BLaER1 (cell line): ENCODE measurements around the gene ADGRD1.
"Not testable (repeated sequence)": the region's sequence is repeated elsewhere in the genome, so short reads cannot be mapped to it uniquely, and the experiment has no call there.

Experiments used
- H3K27ac ChIP-seq: shearing (Covaris generic); formaldehyde crosslinking; 2 replicates; pipeline ENCODE4 v1.8.1; 2022
- H3K27me3 ChIP-seq: shearing (Covaris generic); formaldehyde crosslinking; 2 replicates; pipeline ENCODE4 v1.8.1; 2022
- H3K36me3 ChIP-seq: shearing (Covaris generic); formaldehyde crosslinking; 2 replicates; pipeline ENCODE4 v1.8.1; 2022
- H3K4me1 ChIP-seq: shearing (Covaris generic); formaldehyde crosslinking; 2 replicates; pipeline ENCODE4 v1.8.1; 2022
- H3K4me2 ChIP-seq: shearing (Covaris generic); formaldehyde crosslinking; 2 replicates; pipeline ENCODE4 v1.8.1; 2022
- H3K4me3 ChIP-seq: shearing (Covaris generic); formaldehyde crosslinking; 2 replicates; pipeline ENCODE4 v1.8.1; 2022
- H3K9ac ChIP-seq: shearing (Covaris generic); formaldehyde crosslinking; 2 replicates; pipeline ENCODE4 v1.8.1; 2022
- H3K9me3 ChIP-seq: shearing (Covaris generic); formaldehyde crosslinking; 2 replicates; pipeline ENCODE4 v1.8.1; 2022
- H4K20me1 ChIP-seq: shearing (Covaris generic); formaldehyde crosslinking; 2 replicates; pipeline ENCODE4 v1.8.1; 2022
- Cebpa-rat ChIP-seq: shearing (Covaris generic); IDR thresholded peaks from 2 replicates; pipeline ENCODE4 v1.8.1; 2022

The ADGRD1 gene

DNA sequence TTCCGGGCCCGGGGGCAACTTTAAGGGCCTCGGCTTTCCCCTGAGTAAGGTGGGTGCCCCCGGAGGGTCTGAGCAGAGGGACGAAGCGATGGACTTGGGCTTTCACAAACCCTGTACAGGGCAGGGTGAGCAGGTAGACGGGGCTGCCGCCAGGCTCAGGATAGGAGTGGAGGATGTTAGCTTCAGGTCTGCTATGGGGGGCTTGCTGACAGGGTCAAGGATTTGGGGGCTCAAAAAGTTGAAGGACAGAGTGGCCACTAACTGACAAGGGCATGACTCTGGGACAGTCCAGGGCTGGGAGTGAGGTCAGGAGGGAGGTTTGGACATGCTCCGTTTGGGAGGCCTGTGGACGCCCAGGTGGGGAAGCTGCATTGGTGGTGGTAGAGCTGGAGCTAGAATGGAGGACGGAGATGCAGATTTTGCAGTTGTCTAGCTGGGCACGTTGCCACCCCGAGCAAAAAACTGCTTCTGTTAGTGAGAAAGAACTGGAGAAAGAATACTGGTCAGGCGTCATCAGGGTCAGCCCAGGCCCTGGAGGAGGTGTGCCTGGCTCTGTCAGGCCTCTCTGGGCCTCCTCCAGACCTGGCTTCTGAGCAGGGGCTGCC is 113.3 kb downstream of the ADGRD1 start:
- Histone ChIP-seq H3K9ac (peak overlapping the region; percentile 74), H3K27ac (peak overlapping the region; percentile 81), H3K9me3 (peaks cover 9% of the 10 kb centered on the region), H3K4me1 (peaks cover 78% of the 10 kb centered on the region), H4K20me1 (no peaks in the 10 kb centered on the region), H3K4me3 (no peak overlapping the region; the same call in 1 of the 2 replicates), H3K27me3 (no peaks in the 10 kb centered on the region), H3K4me2 (peak overlapping the region; percentile 88), H3K36me3 (no peaks in the 10 kb centered on the region)
- TF ChIP-seq Cebpa-rat: no peak

DNA sequence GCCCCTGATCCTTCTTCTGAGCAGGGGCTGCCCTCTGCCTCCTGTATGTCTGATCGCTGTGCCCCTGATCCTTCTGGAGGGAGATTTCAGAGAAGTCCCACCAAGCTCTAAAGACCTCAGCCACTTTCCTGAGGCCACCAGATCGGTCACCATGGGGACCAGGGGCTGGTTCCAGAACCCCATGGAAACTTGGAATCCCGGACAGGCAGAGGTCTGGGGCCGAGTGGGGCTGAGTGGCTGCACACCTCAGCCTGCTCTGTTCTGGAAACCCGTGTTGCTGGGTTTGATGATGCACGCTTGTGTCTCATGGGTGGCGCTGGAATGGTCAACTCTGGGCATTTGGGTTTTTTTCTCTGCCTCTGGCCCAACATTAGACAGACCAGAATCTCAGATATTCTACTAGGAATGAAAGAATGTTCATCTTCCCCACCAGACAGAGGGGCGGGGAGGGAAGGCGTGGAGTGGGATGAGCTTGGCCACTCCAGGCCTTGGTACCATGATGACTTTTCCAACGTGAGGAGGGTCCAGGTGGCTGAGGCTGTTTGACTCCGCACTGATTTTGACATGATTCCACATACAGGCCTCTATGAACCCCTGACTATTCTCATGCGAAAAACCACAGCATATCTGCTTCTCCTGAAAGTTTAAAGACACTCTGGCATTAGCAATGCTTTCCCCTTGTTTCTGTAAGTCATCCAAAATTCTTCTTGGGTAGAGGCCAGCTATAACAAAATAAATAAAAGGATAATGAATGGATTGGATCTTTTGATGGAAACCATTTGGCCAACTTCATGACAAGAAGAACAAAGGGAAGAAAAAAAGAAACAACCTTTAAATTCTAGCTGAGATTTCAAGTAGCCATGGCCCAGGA is 114.5 kb downstream of the ADGRD1 start:
- Histone ChIP-seq H3K27me3 (no peaks in the 10 kb centered on the region), H3K4me1 (peaks cover 78% of the 10 kb centered on the region), H3K9ac (no peak overlapping the region), H3K9me3 (peaks cover 7% of the 10 kb centered on the region), H4K20me1 (no peaks in the 10 kb centered on the region), H3K27ac (no peak overlapping the region), H3K36me3 (peaks cover under 1% of the 10 kb centered on the region; the same call in 1 of the 2 replicates), H3K4me3 (no peak overlapping the region), H3K4me2 (peak overlapping the region; percentile 21; the same call in 1 of the 2 replicates)
- TF ChIP-seq Cebpa-rat: no peak

DNA sequence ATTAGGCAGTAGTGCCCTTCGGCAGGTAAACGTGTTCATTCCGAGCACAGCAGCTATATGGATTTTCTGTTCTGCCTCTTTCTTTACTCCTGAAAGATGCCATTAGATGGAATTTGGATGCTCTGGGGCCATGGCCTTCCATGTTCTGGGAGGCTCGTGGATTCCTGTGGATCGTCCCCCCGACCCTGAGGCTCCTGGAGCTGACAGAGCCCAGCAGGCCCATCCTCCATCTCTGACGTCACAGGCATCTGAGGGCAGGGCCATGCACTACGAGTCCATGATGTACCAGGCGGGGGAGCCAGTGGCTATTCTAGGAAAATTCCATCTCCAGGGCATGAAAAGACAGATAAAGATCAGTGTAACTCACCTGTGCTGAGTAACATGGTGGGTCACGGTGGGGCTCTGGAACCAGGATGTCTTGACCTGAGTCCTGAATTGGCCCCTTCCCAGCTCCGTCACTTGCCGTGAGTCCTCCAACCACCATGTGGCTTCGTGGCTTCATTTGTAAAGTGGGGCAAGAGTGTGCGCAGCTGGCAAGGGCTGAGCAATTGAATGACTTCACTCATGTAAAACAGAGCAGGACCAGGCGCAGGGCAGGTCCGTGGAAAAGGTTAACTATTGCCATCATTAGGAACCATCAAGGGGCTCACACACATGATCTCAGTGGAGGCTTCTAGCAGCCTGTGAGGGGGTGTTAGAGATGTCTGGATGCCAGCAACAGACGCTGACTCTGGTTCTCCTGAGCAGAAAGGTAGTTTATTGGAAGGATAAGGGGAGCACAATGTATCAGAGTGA is 115.4 kb downstream of the ADGRD1 start:
- H3K27ac ChIP-seq, H3K9ac ChIP-seq, H4K20me1 ChIP-seq, H3K27me3 ChIP-seq, H3K4me3 ChIP-seq, H3K36me3 ChIP-seq: not testable (repeated sequence)
- peaks cover 13% of the 10 kb centered on the region for H3K9me3 ChIP-seq
- peak overlapping the region; percentile 21 for H3K4me2 ChIP-seq
- peaks cover 78% of the 10 kb centered on the region for H3K4me1 ChIP-seq

DNA sequence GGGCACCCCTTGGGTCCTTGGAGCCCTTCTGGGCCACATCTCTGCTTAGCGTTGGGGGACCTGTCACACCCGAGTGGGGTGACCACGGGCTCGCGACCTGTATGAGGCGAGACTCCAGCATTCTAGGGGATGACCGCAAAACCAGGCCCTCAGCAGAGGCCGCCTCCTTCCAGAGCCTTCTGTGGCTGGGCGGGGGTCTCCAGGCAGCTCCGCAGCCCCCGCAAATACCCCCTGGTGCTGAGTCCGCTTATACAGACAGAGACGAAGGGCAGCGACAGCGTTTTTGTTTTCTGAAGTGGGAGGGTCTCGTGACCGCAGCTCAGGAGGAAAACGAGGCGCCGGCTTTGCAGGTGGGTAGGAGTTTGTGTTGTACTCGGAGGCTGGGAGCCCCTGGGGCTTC is 116.4 kb downstream of the ADGRD1 start:
- H3K9ac ChIP-seq, H3K27me3 ChIP-seq, H3K4me3 ChIP-seq, H3K27ac ChIP-seq, H3K4me2 ChIP-seq, H4K20me1 ChIP-seq, H3K36me3 ChIP-seq: not testable (repeated sequence)
- H3K4me1 ChIP-seq: peaks cover 78% of the 10 kb centered on the region
- H3K9me3 ChIP-seq: peaks cover 13% of the 10 kb centered on the region

DNA sequence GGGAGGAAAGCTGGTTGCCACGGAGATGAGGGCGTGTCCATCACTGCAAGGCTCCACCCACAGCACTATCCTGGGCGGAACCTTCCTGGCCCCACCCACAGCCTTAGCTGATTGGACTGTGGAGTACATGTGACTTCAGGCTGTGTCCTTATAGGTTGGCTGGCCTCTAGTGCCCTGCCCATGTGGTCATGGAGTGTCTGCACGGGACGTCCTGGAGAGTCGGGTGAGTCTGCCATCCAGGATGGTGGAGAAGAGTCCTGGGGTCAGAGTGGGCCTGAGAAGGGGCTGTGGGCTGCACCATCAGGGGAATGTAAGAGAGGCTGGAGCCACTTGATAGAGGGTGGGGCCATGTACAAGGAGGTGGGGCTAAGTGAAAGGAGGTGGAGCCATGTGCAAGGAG is 117.0 kb downstream of the ADGRD1 start:
- H4K20me1 ChIP-seq, H3K27ac ChIP-seq, H3K27me3 ChIP-seq, H3K36me3 ChIP-seq, H3K4me3 ChIP-seq, H3K4me2 ChIP-seq, H3K9ac ChIP-seq: not testable (repeated sequence)
- Histone ChIP-seq H3K4me1 (peaks cover 78% of the 10 kb centered on the region), H3K9me3 (peaks cover 13% of the 10 kb centered on the region)

DNA sequence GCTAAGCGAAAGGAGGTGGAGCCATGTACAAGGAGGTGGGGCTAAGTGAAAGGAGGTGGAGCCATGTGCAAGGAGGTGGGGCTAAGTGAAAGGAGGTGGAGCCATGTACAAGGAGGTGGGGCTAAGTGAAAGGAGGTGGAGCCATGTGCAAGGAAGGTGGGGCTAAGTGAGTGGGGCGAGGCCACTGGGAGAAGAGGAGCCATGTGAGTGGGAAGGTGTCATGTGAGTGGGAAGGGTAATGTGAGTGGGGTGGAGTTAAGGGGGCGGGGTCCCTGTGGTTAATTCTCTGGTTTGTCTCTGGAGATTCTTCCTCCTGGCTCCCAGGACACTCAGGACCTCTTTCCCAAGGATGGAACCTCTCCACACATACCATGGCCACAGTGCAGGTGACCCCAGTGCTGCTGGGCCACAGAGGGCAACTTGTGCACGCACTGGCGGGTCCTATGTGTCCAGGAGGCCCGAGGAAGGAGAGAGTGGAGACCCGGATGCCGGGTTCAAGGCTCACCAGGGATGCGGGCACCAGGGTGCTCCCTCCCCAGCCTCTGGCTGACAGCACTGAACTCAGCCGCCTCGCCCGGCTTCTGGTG is 117.6 kb downstream of the ADGRD1 start:
- H3K9ac ChIP-seq, H4K20me1 ChIP-seq, H3K27ac ChIP-seq, H3K4me3 ChIP-seq, H3K27me3 ChIP-seq, H3K36me3 ChIP-seq: not testable (repeated sequence)
- peaks cover 78% of the 10 kb centered on the region for H3K4me1 ChIP-seq
- peaks cover 13% of the 10 kb centered on the region for H3K9me3 ChIP-seq
- peak overlapping the region; percentile 20; the same call in 1 of the 2 replicates for H3K4me2 ChIP-seq

DNA sequence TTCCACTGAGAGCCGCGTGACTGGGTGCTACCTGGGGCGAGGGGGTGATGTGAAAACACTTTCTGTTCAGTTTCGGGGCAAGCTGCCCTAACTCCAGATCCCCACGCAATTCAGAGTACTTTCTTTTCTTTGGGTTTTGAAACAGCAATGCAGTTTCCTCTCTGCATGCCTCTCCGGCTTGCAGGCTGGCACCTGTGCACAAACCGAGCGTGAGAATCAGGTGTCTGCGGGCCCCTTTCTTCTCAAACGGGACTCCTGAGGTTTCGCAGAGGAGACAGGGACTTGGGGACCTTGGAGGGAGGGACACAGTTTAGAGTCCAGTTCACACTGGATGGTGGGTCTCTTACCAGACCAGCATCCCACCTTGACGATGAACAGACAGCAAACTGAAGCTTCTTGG is 118.2 kb downstream of the ADGRD1 start:
- H3K4me1 ChIP-seq: peaks cover 78% of the 10 kb centered on the region
- H3K9ac ChIP-seq: not testable (repeated sequence)

DNA sequence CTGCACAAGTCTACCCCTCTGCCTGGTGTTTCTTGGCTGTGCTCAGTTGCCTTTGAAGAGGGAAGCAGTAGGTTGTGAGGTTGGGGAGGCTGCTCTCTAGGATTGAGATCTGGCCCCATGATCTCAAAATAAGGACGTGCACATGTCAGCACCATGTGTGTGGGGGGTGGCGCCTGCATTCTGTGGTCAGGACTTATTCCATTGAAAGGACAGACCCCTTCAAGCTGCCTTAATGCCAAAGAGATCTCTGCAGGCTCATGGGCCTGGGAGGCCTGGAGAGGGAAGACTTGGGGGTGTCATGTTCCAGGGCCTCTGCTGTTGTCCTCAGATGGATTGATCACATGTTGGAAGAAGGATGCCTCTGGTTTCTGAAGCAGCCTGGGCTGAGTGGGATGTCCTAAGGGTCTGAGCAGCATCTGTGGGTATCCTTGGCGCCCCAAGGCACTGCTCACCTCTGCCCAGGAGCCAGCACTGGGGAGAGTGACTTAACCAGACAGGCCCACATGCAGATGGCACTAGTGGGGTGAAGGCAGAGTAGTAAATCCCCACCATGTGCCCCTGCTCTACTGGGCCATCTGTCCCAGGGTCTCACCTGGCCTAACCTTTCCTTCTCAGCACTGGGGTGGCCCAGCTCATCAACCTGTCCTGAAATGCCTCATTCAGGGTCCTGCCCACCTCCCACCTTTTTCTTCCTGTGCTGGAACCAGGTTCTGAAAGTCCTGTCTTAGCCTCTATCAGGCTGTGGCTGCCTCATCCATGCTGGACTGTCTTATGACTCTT is 118.9 kb downstream of the ADGRD1 start:
- no peak overlapping the region for H3K27ac ChIP-seq
- peaks cover 13% of the 10 kb centered on the region; the same call in 1 of the 2 replicates for H3K36me3 ChIP-seq
- no peak overlapping the region for H3K9ac ChIP-seq
- H3K9me3 ChIP-seq: peaks cover 13% of the 10 kb centered on the region
- peak overlapping the region; percentile 43 for H3K4me2 ChIP-seq
- no peak overlapping the region for H3K4me3 ChIP-seq
- peaks cover 4% of the 10 kb centered on the region; the same call in 1 of the 2 replicates for H4K20me1 ChIP-seq
- peaks cover 77% of the 10 kb centered on the region for H3K4me1 ChIP-seq
- no peak for TF ChIP-seq Cebpa-rat
- no peaks in the 10 kb centered on the region for H3K27me3 ChIP-seq

More for the DNA sequence above, 118.2 kb downstream of the ADGRD1 start:
- H4K20me1 ChIP-seq, H3K4me3 ChIP-seq, H3K36me3 ChIP-seq, H3K27me3 ChIP-seq, H3K27ac ChIP-seq: not testable (repeated sequence)
- Histone ChIP-seq H3K4me2 (peak overlapping the region; percentile 43), H3K9me3 (peaks cover 13% of the 10 kb centered on the region)
